ENCODE results near the gene MAGIX.

DNA sequence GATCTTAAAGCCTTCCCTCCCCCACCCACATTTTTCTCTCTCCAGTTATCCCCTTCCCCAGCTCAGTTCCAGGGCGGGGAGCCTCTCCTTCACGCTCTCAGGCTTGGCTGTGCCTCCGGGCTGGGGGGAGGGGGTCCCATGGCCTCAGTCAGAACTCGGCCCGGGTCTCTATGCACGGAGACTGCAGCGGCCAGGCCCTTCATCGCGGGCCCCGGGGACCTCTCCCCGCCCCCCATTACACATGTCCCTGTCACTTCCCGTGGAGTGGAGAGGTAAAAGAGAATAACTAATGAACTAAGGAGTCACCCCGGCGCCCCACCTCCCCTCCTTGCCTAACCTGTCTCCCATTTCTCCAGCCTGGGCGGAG, 24.5 kb downstream of the MAGIX start:
- no peak for TF ChIP-seq CTCF (conservative IDR thresholded peaks at IDR 0.05)
- TF ChIP-seq ZFX (IDR thresholded peaks at IDR 0.05): no peak
